SU-DHL-6 (cell line): ENCODE measurements around the gene SLX4IP.

Source experiments
- EZH2phosphoT487 ChIP-seq: fragments of 200-600 bp; sonication (generic), shearing (Covaris generic); conservative IDR thresholded peaks from 2 replicates; pipeline ENCODE4 v1.6.1; 2018; ENCODE audit warnings: mild to moderate bottlenecking, antibody characterized with exemption, low read length, moderate library complexity, mixed read lengths
- TF ChIP-seq, protein P1 (sequence below): fragments of 200-600 bp; sonication (generic); IDR thresholded peaks from one replicate; pipeline ENCODE4 v1.5.1; 2017; ENCODE audit warnings: antibody characterized with exemption, mild to moderate bottlenecking, low read length, moderate library complexity; ENCODE audit not compliant: insufficient read depth, poor library complexity, severe bottlenecking

DNA sequence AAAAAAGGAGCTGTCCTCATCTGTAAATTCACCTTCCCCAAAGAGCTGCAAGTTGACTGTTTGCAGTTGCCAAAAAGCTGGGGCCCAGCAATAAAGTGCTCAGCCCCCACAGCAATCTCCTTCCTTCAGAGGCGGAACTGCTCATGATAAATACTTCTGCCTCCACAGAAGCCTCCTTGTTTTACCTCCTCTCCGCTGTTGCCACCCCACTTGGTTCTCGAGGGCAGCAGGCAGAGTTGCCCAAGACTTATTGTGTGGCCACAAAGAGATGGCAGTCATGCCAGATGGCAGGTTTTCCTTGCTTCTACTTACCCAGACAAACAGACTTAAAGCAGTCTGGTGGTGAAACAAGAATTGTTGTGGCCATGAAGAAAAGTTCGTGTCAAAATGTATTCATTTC lies 66.3 kb downstream of the SLX4IP start:
- TF ChIP-seq, protein P1, sequence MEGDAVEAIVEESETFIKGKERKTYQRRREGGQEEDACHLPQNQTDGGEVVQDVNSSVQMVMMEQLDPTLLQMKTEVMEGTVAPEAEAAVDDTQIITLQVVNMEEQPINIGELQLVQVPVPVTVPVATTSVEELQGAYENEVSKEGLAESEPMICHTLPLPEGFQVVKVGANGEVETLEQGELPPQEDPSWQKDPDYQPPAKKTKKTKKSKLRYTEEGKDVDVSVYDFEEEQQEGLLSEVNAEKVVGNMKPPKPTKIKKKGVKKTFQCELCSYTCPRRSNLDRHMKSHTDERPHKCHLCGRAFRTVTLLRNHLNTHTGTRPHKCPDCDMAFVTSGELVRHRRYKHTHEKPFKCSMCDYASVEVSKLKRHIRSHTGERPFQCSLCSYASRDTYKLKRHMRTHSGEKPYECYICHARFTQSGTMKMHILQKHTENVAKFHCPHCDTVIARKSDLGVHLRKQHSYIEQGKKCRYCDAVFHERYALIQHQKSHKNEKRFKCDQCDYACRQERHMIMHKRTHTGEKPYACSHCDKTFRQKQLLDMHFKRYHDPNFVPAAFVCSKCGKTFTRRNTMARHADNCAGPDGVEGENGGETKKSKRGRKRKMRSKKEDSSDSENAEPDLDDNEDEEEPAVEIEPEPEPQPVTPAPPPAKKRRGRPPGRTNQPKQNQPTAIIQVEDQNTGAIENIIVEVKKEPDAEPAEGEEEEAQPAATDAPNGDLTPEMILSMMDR, result no peak
- TF ChIP-seq EZH2phosphoT487, result no peak
